MCF 10A (cell line): ENCODE results near the gene RRBP1. TPM values are rescaled to one million over a fixed set of nuclear protein-coding genes. Genes with fewer than 3 reads are reported as not detected.

Experiments
- BruUV-seq: library from RNA; stranded (reverse); fragments of 400-500 nt; replicated peaks from 2 replicates; lab custom pipeline; 2021; lab: Mats Ljungman, UMichigan
- CTCF ChIA-PET: fragments of 300-600 bp; sonication (Branson Sonifier 250); formaldehyde crosslinking; extraction: SDS; loops from one replicate; lab custom pipeline; 2021; ENCODE audit warnings: antibody characterized with exemption, inconsistent platforms; lab: Yijun Ruan, JAX
- POLR2A ChIA-PET: fragments of 300-600, 350-650 bp; sonication (Branson Sonifier 250); formaldehyde crosslinking; extraction: SDS; loops from one replicate; lab custom pipeline; 2020; ENCODE audit warnings: antibody characterized with exemption, inconsistent platforms; lab: Yijun Ruan, JAX
- DNase-seq: peaks from one replicate; pipeline ENCODE4 v3.0.0-alpha.2; 2018; ENCODE audit not compliant: unreplicated experiment
- H3K27ac Mint-ChIP-seq: one replicate; pipeline ENCODE4 v1.8.0; 2022; ENCODE audit warnings: mild to moderate bottlenecking, low read depth, mixed read lengths; ENCODE audit not compliant: unreplicated experiment
- H3K27me3 Mint-ChIP-seq: one replicate; pipeline ENCODE4 v1.8.0; 2022; ENCODE audit warnings: mixed read lengths; ENCODE audit not compliant: insufficient read depth, unreplicated experiment
- H3K36me3 Mint-ChIP-seq: one replicate; pipeline ENCODE4 v1.8.0; 2022; ENCODE audit warnings: mild to moderate bottlenecking, moderate library complexity, mixed read lengths; ENCODE audit not compliant: insufficient read depth, unreplicated experiment
- H3K4me1 Mint-ChIP-seq: one replicate; pipeline ENCODE4 v1.8.0; 2022; ENCODE audit warnings: mixed read lengths; ENCODE audit not compliant: insufficient read depth, unreplicated experiment
- H3K4me3 Mint-ChIP-seq: one replicate; pipeline ENCODE4 v1.8.0; 2022; ENCODE audit warnings: mild to moderate bottlenecking, moderate library complexity, mixed read lengths; ENCODE audit not compliant: unreplicated experiment
- H3K9me3 Mint-ChIP-seq: one replicate; pipeline ENCODE4 v1.8.0; 2022; ENCODE audit warnings: mixed read lengths; ENCODE audit not compliant: unreplicated experiment
- CTCF ChIP-seq: fragments of 200-600 bp; IDR thresholded peaks from one replicate; pipeline ENCODE4 v1.8.0; 2022; ENCODE audit warnings: antibody characterized with exemption, mild to moderate bottlenecking; ENCODE audit not compliant: unreplicated experiment
- intact Hi-C: fragments of 100-400 bp; cut with micrococcal nuclease; formaldehyde crosslinking; loops from 2 replicates; pipeline ENCODE4 v1.14.1; 2022
- total RNA-seq: library from RNA; stranded (reverse); gene quantifications from 2 replicates; pipeline ENCODE4 v1.2.3, GENCODE V29; 2022

RRBP1 gene
- total RNA-seq, 1 experiment from 2014 or later = 203 TPM

GRCh38 chr20:17609811-17610377 lies 72.1 kb downstream of the RRBP1 start:
- H3K9me3 Mint-ChIP-seq = no peaks in the 10 kb centered on the region
- H3K27me3 Mint-ChIP-seq = no peaks in the 10 kb centered on the region
- ChIA-PET POLR2A (interaction anchor here (0.8 to 3.2 kb wide), 14 partner anchors 8 to 646 kb away, joined by 3 to 32 read pairs (median 6); partner anchors contain the start of genes BFSP1 and DSTN), CTCF (interaction anchor here (0.5 to 4.9 kb wide), 17 partner anchors 9 to 857 kb away, joined by 3 to 26 read pairs (median 5); partner anchors contain the start of genes DZANK1 and POLR3F)
- DNase-seq = no peak
- intact Hi-C loops = loop anchor here (2.0 to 5.0 kb wide), 2 partner anchors 38 to 289 kb away; partner anchors contain the start of gene DSTN
- no TSS peak for BruUV-seq
- no peak for TF ChIP-seq CTCF
- no peak overlapping the region for H3K4me3 Mint-ChIP-seq
- H3K4me1 Mint-ChIP-seq = peaks cover 7% of the 10 kb centered on the region
- H3K36me3 Mint-ChIP-seq = peaks cover 90% of the 10 kb centered on the region
- peak overlapping the region; percentile 31 for H3K27ac Mint-ChIP-seq

GRCh38 chr20:17608701-17609497 lies 73.1 kb downstream of the RRBP1 start:
- Mint-ChIP-seq H3K9me3 (no peaks in the 10 kb centered on the region), H3K4me1 (peaks cover 7% of the 10 kb centered on the region), H3K27ac (peak overlapping the region; percentile 23), H3K4me3 (no peak overlapping the region), H3K27me3 (no peaks in the 10 kb centered on the region), H3K36me3 (peaks cover 91% of the 10 kb centered on the region)
- intact Hi-C loops = no loop called here
- no peak for TF ChIP-seq CTCF
- ChIA-PET CTCF (interaction anchor here (0.9 to 4.9 kb wide), 5 partner anchors 9 to 104 kb away, joined by 4 to 26 read pairs (median 18); no protein-coding TSS in a partner anchor), POLR2A (interaction anchor here (1.0 to 3.2 kb wide), 4 partner anchors 16 to 72 kb away, joined by 3 to 32 read pairs (median 13); partner anchors contain the start of gene DSTN)
- no TSS peak for BruUV-seq
- DNase-seq = no peak

- BruUV-seq = no TSS peak
- Mint-ChIP-seq H3K4me1 (no peaks in the 10 kb centered on the region), H3K27ac (no peak overlapping the region), H3K27me3 (no peaks in the 10 kb centered on the region), H3K4me3 (no peak overlapping the region), H3K36me3 (peaks cover 86% of the 10 kb centered on the region), H3K9me3 (no peaks in the 10 kb centered on the region)
- no peak for TF ChIP-seq CTCF
- CTCF ChIA-PET = interaction anchor here (0.7 to 3.4 kb wide), 11 partner anchors 10 to 292 kb away, joined by 3 to 24 read pairs (median 6); partner anchors contain the start of gene DSTN
- intact Hi-C loops = no loop called here
- no peak for DNase-seq
- POLR2A ChIA-PET = interaction anchor here (0.7 to 4.4 kb wide), 8 partner anchors 12 to 894 kb away, joined by 3 to 42 read pairs (median 4); partner anchors contain the start of gene DSTN
Observed at GRCh38 chr20:17606001-17606400, 76.0 kb downstream of the RRBP1 start.
